ENCODE results near the gene PHF13.
"Not testable (repeated sequence)": the region's sequence is repeated elsewhere in the genome, so short reads cannot be mapped to it uniquely, and the experiment has no call there.

The PHF13 gene

GRCh38 chr1:6631058-6631457, 17.5 kb downstream of the PHF13 start:
- DNase-seq: no peak

GRCh38 chr1:6632588-6633514, 19.3 kb downstream of the PHF13 start:
- no peak for DNase-seq

- peak; percentile 53 for DNase-seq
These were observed 21.0 kb downstream of the PHF13 start for GRCh38 chr1:6634371-6635052.

GRCh38 chr1:6635161-6635909, 21.8 kb downstream of the PHF13 start:
- no peak for DNase-seq

- no peak for DNase-seq
These were observed 22.6 kb downstream of the PHF13 start for GRCh38 chr1:6635910-6636760.

- not testable (repeated sequence) for DNase-seq
These were observed 23.2 kb downstream of the PHF13 start for GRCh38 chr1:6636778-6637177.

GRCh38 chr1:6637770-6638169, 24.2 kb downstream of the PHF13 start:
- no peak for DNase-seq

GRCh38 chr1:6638226-6638625, 24.7 kb downstream of the PHF13 start:
- no peak for DNase-seq

- DNase-seq: not testable (repeated sequence)
These were observed 27.3 kb downstream of the PHF13 start for GRCh38 chr1:6640867-6641266.

- no peak for DNase-seq
These were observed 31.5 kb downstream of the PHF13 start for GRCh38 chr1:6645018-6645417.

- DNase-seq: peak; percentile 19
These were observed 33.1 kb downstream of the PHF13 start for GRCh38 chr1:6646499-6647148.

- DNase-seq: no peak
These were observed 35.0 kb downstream of the PHF13 start for GRCh38 chr1:6648556-6648955.

- no peak for DNase-seq
These were observed 38.4 kb downstream of the PHF13 start for GRCh38 chr1:6651909-6652308.

GRCh38 chr1:6652986-6653385, 39.5 kb downstream of the PHF13 start:
- DNase-seq: no peak

GRCh38 chr1:6653436-6654290, 40.1 kb downstream of the PHF13 start:
- DNase-seq: no peak

- DNase-seq: no peak
These were observed 43.6 kb downstream of the PHF13 start for GRCh38 chr1:6657138-6657537.

GRCh38 chr1:6658359-6659060, 45.0 kb downstream of the PHF13 start:
- DNase-seq: no peak

- no peak for DNase-seq
These were observed 47.0 kb downstream of the PHF13 start for GRCh38 chr1:6660415-6661049.

- not testable (repeated sequence) for DNase-seq
These were observed 48.9 kb downstream of the PHF13 start for GRCh38 chr1:6662468-6662867.

GRCh38 chr1:6666696-6667095, 53.2 kb downstream of the PHF13 start:
- no peak for DNase-seq

Measured in stimulated activated CD4-positive, alpha-beta T cell treated with anti-CD3 and anti-CD28 coated beads, Interleukin-4, amount 100 ng/mL, for 24 hours (primary cell).